NCI-H2107 (cell line): ENCODE measurements around the gene SLC7A4.
"Not testable (repeated sequence)": the region's sequence is repeated elsewhere in the genome, so short reads cannot be mapped to it uniquely, and the experiment has no call there.

ENCODE experiments used
- DNase-seq: peaks from one replicate; lab custom pipeline; 2025; lab: John Stamatoyannopoulos, UW

SLC7A4 gene

DNA sequence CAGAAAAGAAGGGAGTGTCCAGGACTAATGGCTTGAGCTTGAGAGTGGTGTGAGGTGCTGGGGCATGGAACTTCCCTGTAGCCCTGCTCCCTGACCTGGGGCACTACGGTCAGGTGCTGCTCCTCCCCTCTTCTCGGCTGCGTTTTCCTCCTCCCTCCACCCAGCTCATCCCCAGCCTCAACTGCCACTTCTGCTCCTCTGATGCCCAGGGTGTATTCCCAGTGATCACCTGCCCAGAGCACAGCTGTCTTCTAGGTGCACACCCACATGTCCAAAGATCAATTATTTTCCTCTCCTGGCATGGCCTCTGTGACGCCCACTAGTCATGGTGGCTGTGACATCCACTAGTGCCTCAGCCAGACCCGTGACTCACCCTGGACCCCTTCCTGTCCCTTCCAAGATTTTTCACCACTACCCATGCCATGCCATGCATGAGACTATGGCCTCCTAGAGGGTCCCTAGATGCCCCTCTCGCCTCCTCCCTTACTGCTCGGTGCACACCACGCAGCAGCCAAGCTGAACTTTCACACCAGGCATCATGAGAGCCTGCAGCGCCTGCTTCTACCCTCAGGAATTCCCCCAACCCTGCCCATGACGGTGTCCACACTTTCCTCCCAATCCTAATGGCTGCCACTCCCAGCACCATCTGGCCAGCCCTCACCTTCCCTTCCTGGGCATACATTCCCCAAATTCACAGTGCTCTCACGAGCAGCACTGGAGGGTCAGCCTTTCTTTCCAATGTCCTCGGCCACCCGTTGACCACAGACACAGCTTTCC, 15.5 kb downstream of the SLC7A4 start:
- DNase-seq: no peak

DNA sequence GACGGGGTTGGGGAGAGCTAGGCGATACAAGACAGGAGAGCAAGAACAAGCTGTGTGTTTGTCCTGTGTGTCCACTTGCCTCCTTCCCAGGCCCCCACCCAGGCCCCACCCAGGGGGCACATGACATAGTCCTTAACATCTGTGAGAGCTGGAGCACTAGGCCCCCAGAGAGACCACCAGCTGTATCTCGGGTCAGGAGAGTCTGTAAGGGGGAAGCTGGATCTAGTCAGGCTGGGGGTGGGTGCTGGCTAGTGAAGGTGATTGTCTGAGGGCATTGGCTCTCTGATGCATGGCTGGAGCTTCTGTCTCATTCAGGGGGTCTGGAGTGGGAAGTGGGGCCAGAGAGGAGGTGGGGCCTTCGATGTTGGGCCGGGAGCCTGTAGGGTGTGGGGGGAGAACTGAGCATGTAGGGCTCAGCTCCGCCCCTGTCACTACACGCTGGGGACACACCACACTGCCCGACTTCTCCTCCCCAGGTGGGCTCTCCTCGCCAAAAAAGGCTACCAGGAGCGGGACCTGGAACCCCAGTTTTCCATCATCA, 16.8 kb downstream of the SLC7A4 start:
- DNase-seq: no peak

GRCh38 chr22:21014726-21015465, 17.5 kb downstream of the SLC7A4 start, which contains the start of gene P2RX6:
TSS of gene P2RX6 (plus strand) at chr22:21015165. CDS start at chr22:21015175, 10 bp downstream.
- no peak for DNase-seq

DNA sequence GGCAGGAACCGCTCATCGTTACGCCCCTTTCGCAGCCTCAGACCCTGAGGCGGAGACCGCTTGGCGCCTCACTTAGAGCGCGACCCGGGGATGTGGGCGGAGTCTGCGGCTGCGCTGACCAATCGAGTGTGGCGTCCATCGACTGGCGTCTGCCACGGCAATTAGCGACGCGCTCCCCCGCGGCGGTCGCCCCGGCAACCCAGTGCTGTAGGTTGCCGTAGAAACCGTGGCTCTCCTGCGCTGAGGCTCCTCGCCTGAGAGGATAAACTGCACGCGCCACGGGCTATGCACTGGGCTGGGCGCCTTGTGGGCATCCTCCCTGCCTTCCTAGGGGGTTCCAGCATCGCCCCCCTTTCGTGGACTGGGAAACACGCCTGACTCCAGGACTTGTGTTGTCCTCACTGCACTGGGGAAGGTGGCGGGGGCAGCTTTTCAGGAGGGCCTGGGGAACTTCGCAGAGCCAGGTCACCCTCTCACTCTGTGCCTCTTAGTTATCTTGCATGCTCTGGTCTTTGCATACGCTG, 18.1 kb downstream of the SLC7A4 start:
- peak; percentile 82 for DNase-seq

GRCh38 chr22:21013657-21014201, 18.6 kb downstream of the SLC7A4 start:
- no peak for DNase-seq

- no peak for DNase-seq
Measured at GRCh38 chr22:21012446-21013407, 19.6 kb downstream of the SLC7A4 start.

- DNase-seq: no peak
Measured at GRCh38 chr22:21010426-21011113, 21.8 kb downstream of the SLC7A4 start.

DNA sequence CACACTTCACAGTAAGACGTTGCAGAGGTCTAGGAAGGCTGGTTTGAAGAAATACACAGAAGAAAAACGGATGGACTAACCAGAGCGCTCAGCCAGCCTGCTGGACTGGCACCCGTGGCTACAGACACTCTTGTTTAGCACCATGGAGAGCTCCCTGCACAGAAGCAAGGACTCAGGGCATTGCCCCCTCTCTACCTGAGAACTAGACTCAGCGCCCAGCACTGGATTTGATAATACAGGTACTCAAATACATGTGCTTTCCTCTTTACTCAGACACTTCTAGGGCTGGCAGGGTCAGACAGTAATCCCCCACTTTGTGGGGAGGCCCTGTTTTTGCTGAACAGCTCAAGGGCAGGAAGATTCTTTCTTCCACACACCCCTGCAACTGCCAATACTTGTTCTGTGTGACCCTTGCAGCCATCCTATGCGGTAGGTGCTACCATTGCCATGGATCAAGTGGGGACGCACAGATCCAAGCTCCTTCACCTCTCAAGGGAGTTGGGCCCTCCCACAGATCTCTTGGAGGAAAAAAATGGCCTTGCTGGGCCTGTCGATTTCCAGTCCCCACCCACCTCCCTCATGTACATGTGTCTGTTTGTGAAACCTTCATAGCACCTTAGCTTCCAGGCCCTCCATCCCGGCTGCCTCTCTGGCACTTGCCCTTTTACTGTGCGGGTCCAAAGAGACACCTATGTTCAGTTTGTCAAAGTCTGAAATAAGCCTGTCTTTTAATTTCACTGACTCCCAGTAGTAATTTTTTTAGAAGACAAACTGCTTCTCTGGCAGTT, 22.5 kb downstream of the SLC7A4 start:
- DNase-seq: no peak

DNA sequence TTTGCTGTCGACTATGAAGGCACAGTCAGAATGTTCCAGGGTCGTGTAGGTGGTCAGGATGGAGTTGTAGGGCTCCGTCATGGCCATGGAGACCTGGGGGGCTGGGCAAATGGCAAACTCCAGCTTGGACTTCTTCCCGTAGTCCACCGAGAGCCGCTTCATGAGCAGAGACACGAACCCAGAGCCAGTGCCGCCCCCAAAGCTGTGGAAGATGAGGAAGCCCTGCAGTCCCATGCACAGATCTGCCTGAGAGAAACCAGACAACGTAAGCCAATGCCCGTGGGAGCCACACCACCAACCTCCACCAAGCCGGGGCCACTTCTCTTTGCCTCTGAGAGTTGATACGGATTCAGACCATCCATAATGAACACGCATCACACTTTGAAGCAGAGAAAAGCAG, 23.2 kb downstream of the SLC7A4 start:
- DNase-seq: not testable (repeated sequence)

GRCh38 chr22:21003782-21004181, 28.6 kb downstream of the SLC7A4 start:
- DNase-seq: no peak

DNA sequence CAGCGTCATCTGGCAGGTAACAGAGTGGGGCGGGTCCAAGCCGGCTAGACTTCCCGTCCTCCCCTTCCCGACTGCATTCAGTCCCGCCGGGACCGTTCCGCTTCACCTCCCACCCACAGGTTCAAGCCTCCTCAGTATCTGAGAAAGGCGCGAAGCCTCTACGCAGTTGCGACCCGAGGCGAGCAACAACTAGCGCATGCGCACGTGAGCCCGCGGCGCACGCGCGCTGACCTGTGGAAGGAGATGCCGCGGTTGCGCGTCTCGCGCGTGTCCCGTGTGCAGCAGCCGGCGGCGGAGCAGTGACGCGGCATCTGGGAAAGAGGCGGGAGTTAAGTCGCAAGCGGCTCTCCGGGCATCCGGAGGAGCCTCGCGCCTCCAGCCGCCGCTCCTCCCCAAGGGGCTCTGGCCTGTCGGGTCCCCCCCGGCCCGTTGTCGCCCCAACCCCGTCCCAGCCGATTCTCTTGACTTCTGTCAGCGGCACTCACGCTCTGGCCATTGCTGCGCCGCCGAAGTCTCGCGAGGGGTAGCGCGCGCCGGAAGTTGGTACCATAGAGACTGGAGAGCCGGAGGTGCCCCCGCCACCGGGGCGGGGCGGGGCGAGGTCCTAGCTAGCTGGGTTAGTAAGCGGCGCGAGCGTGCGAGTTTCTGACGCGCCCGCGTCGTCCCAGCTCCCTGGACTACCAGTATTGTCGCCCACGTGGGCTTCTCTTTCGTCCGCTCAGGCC, 30.6 kb downstream of the SLC7A4 start, which contains the start of gene THAP7:
Gene THAP7, minus strand, starts transcription at position 518 of the 725 bp plus-strand sequence. Its CDS starts 207 bp downstream, at position 311.
- peak; percentile 71 for DNase-seq

DNA sequence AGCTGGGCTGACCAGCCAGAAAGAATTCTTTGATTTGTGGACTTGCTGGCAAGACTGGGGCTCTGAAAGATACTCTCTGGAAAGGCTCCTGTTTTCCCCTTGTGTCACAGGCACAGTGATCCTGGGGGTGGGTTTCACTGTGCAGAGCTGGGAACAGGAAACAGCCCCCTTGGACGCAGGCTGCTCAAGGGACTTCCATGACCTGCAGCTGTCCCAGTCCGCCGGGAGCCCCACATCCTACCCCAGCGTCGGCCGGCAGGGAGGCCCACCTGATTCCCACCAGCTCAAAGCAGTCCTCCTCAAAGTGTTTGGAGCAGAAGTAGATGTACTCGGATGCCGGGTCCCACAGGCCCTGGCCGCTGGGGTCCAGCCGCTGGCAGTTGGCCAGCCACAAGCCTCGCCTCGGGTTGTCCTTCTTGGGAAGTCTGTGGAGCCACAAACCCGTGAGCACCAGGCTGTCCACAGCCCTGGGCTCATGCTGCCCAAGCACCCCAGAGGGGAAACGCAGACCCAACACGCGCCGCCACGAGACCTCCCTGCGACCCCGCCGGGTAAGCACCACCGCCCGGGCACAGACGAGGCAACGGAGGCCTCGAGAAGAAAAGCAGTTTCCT, 31.3 kb downstream of the SLC7A4 start:
- no peak for DNase-seq

GRCh38 chr22:21000207-21000986, 32.0 kb downstream of the SLC7A4 start:
- peak; percentile 23 for DNase-seq

GRCh38 chr22:20999350-21000206, 32.8 kb downstream of the SLC7A4 start:
- DNase-seq: no peak

GRCh38 chr22:20998411-20999336, 33.7 kb downstream of the SLC7A4 start:
- no peak for DNase-seq
